Measurements from ENCODE around the gene DLGAP3. TPM values are rescaled to one million over a fixed set of nuclear protein-coding genes. Genes with fewer than 3 reads are reported as not detected.

DLGAP3 gene
- total RNA-seq, 1 experiment from 2014 or later = 0.27 TPM

- H3K4me3 ChIP-seq (replicated peaks in 1 of 2; ENCODE audit: low read depth in 1 of 2, low read length in 2 of 2) = no peak overlapping the region
- H4K20me1 ChIP-seq (ENCODE audit: insufficient read depth) = no peaks in the 10 kb centered on the region
- intact Hi-C loops (cut with micrococcal nuclease) = no loop called here
- H3K4me2 ChIP-seq (ENCODE audit: low read length) = no peak overlapping the region
- ATAC-seq = no peak
- H3K9ac ChIP-seq (ENCODE audit: low read length) = no peak overlapping the region
- no peaks in the 10 kb centered on the region for H3K9me3 ChIP-seq (ENCODE audit: control insufficient read depth in 1 of 2, insufficient read depth in 1 of 2, low read depth in 1 of 2, low read length in 2 of 2)
- H3K36me3 ChIP-seq (ENCODE audit: control insufficient read depth in 1 of 2, insufficient read depth in 2 of 2, low read length in 2 of 2) = no peaks in the 10 kb centered on the region
- H3K9me2 ChIP-seq (ENCODE audit: insufficient read depth) = no peaks in the 10 kb centered on the region
- no peak overlapping the region for H2AFZ ChIP-seq (ENCODE audit: low read depth, low read length, poor library complexity, severe bottlenecking)
- ChIA-PET POLR2A (no interaction called here), CTCF (no interaction called here), RAD21 (ENCODE audit: low non-redundant PET in 1 of 2, low total read pairs in 2 of 2, uncharacterized antibody in 2 of 2, unreplicated experiment in 2 of 2) (no interaction called here)
- no peaks in the 10 kb centered on the region for H3K79me2 ChIP-seq (ENCODE audit: insufficient read depth, low read length)
- no peak for DNase-seq (ENCODE audit: low read depth, low spot score)
- H3K27me3 ChIP-seq (ENCODE audit: insufficient read depth, low read length) = no peaks in the 10 kb centered on the region
- no TSS peak for BruUV-seq (replicated peaks)
- no peak overlapping the region for H3K27ac ChIP-seq (ENCODE audit: low read depth, low read length)
- H3K4me1 ChIP-seq (ENCODE audit: control insufficient read depth in 1 of 2, insufficient read depth in 2 of 2, low read length in 2 of 2) = no peaks in the 10 kb centered on the region
- TF ChIP-seq RAD21 (IDR thresholded peaks at IDR 0.05; ENCODE audit: low read depth) = no peak
- no peak for TF ChIP-seq EZH2 (IDR thresholded peaks at IDR 0.05)
- no peak for TF ChIP-seq POLR2AphosphoS5 (IDR thresholded peaks at IDR 0.05; ENCODE audit: low read depth, low read length)
- no peak for TF ChIP-seq CEBPB (IDR thresholded peaks at IDR 0.05; ENCODE audit: low read depth)
- TF ChIP-seq REST (IDR thresholded peaks at IDR 0.05; ENCODE audit: low read depth) = no peak
- TF ChIP-seq EZH2phosphoT487 (IDR thresholded peaks at IDR 0.05; ENCODE audit: borderline replicate concordance) = no peak
- TF ChIP-seq CBX3 (IDR thresholded peaks at IDR 0.05; ENCODE audit: low read depth) = no peak
- no peak for TF ChIP-seq SP1 (IDR thresholded peaks at IDR 0.05; ENCODE audit: low read depth)
- no peak for TF ChIP-seq EGR1 (IDR thresholded peaks at IDR 0.05; ENCODE audit: low read depth)
- TF ChIP-seq ZFX (IDR thresholded peaks at IDR 0.05) = no peak
- no peak for TF ChIP-seq POLR2A (IDR thresholded peaks at IDR 0.05; ENCODE audit: borderline replicate concordance, extremely low read depth, insufficient read depth, insufficient read length)
- no peak for TF ChIP-seq TCF7L2 (IDR thresholded peaks at IDR 0.05; ENCODE audit: borderline replicate concordance, extremely low read depth, insufficient read depth, insufficient read length)
- TF ChIP-seq ATF3 (IDR thresholded peaks at IDR 0.05) = no peak
- TF ChIP-seq FOSL1 (IDR thresholded peaks at IDR 0.05; ENCODE audit: low read depth) = no peak
- no peak for TF ChIP-seq ZNF274 (IDR thresholded peaks at IDR 0.05; ENCODE audit: low read depth, low read length)
Measured at GRCh38 chr1:34816778-34817177, 112.7 kb downstream of the DLGAP3 start.

Measured in HCT116 (cell line).